MM.1S (cell line): ENCODE data around the gene OTP.

Experiments used
- DNase-seq: peaks from one replicate; pipeline ENCODE4 v3.0.0-alpha.2; 2015
- H2AFZ ChIP-seq: fragments of 300-600 bp; sonication (generic); 2 replicates; pipeline ENCODE4 v1.6.0; 2016; ENCODE audit warnings: antibody characterized with exemption, low read length
- H3F3A ChIP-seq: fragments of 300-600 bp; sonication (generic); 2 replicates; pipeline ENCODE4 v1.6.1; 2016; ENCODE audit warnings: mild to moderate bottlenecking, antibody characterized with exemption, low read length, moderate library complexity, mixed read lengths; ENCODE audit not compliant: insufficient read depth
- H3K27ac ChIP-seq: fragments of 300-600 bp; sonication (generic); 2 replicates; pipeline ENCODE4 v1.5.1; 2016; ENCODE audit warnings: mild to moderate bottlenecking, low read length
- H3K27me3 ChIP-seq: fragments of 300-600 bp; sonication (generic); replicated peaks from 2 replicates; pipeline ENCODE4 v1.6.0; 2016; ENCODE audit warnings: low read length; ENCODE audit not compliant: insufficient read depth
- H3K36me3 ChIP-seq: fragments of 300-600 bp; sonication (generic); replicated peaks from 2 replicates; pipeline ENCODE4 v1.6.1; 2016; ENCODE audit warnings: mild to moderate bottlenecking, low read length, mixed read lengths; ENCODE audit not compliant: insufficient read depth
- H3K4me1 ChIP-seq: fragments of 300-600 bp; sonication (generic); 2 replicates; pipeline ENCODE4 v1.6.1; 2016; ENCODE audit warnings: low read length, mixed read lengths
- H3K4me2 ChIP-seq: fragments of 300-600 bp; sonication (generic); 2 replicates; pipeline ENCODE4 v1.6.0; 2016; ENCODE audit warnings: low read depth, low read length
- H3K4me3 ChIP-seq: fragments of 300-600 bp; sonication (generic); 2 replicates; pipeline ENCODE4 v1.5.1; 2016; ENCODE audit warnings: low read length, mixed read lengths
- H3K79me2 ChIP-seq: fragments of 300-600 bp; sonication (generic); 2 replicates; pipeline ENCODE4 v1.6.1; 2016; ENCODE audit warnings: mixed run types, low read length, mixed read lengths
- H3K9ac ChIP-seq: fragments of 300-600 bp; sonication (generic); 2 replicates; pipeline ENCODE4 v1.6.1; 2016; ENCODE audit warnings: low read length, mixed read lengths
- H3K9me2 ChIP-seq: fragments of 300-600 bp; sonication (generic); replicated peaks from 2 replicates; pipeline ENCODE4 v1.6.1; 2016; ENCODE audit warnings: mild to moderate bottlenecking, low read length, mixed read lengths; ENCODE audit not compliant: insufficient read depth
- H3K9me3 ChIP-seq: fragments of 300-600 bp; sonication (generic); replicated peaks from 2 replicates; pipeline ENCODE4 v1.6.1; 2016; ENCODE audit warnings: mild to moderate bottlenecking, low read length, mixed read lengths; ENCODE audit not compliant: insufficient read depth
- H4K20me1 ChIP-seq: fragments of 300-600 bp; sonication (generic); 2 replicates; pipeline ENCODE4 v1.6.1; 2016; ENCODE audit warnings: mild to moderate bottlenecking, low read length, moderate library complexity, mixed read lengths; ENCODE audit not compliant: insufficient read depth
- EZH2 ChIP-seq: fragments of 300-600 bp; sonication (generic); optimal IDR thresholded peaks from 2 replicates; pipeline ENCODE3; 2017; ENCODE audit warnings: low read depth, mild to moderate bottlenecking, antibody characterized with exemption, low read length, mixed read lengths
- EZH2phosphoT487 ChIP-seq: fragments of 300-600 bp; sonication (generic); IDR thresholded peaks from 2 replicates; pipeline ENCODE4 v1.6.1; 2018; ENCODE audit warnings: antibody characterized with exemption, low read length
- TF ChIP-seq, protein P1 (sequence below): fragments of 300-600 bp; sonication (generic); IDR thresholded peaks from 2 replicates; pipeline ENCODE4 v1.5.1; 2016; ENCODE audit warnings: antibody characterized with exemption, low read length, mixed read lengths

The OTP gene

DNA sequence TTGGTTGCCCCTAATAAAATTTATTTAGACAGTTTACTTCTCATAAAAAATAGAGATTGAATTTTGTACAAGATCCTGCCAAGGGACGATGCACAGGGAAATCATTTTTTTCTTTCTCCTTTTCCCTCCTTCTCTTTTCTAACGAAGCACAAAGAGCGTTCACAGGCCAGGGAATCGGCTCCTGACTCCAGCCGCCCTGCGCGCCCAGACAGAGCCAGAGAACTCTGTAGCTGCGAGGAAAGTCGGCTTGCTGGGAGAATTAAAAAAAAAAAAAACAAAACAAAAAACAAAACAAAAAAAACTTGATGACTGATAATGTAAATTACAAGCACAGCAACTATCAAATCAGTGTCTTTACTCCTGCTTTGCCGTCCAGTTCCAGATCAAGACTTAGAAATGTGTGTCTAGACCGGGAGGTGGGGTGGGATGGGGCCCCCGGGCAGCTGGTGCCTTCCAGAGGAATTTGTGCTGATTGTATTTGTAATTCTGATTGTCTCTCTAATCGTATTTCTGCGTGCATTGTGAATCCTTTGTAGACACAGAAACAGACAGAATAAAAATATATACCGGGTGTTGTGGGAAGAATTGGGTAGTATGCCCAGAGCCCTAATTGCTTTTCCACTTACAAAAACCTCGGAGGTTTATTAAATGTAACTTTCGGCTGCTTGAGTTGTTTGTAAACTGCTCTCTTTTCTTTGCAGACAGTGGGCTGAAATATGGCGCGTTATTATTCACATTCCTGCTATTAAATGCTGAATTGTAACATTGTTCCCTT, 3.6 kb upstream of the OTP start:
- Histone ChIP-seq H3K4me1 (no peaks in the 10 kb centered on the region), H3K9me2 (no peaks in the 10 kb centered on the region), H3K36me3 (no peaks in the 10 kb centered on the region), H4K20me1 (no peaks in the 10 kb centered on the region), H3K27me3 (peaks cover 48% of the 10 kb centered on the region), H3K4me2 (no peak overlapping the region), H3K9ac (no peak overlapping the region), H3K27ac (no peak overlapping the region), H3F3A (no peaks in the 10 kb centered on the region), H3K9me3 (no peaks in the 10 kb centered on the region), H2AFZ (no peak overlapping the region), H3K4me3 (no peak overlapping the region), H3K79me2 (no peaks in the 10 kb centered on the region)
- no peak for TF ChIP-seq EZH2phosphoT487
- TF ChIP-seq EZH2, result no peak
- TF ChIP-seq, protein P1, sequence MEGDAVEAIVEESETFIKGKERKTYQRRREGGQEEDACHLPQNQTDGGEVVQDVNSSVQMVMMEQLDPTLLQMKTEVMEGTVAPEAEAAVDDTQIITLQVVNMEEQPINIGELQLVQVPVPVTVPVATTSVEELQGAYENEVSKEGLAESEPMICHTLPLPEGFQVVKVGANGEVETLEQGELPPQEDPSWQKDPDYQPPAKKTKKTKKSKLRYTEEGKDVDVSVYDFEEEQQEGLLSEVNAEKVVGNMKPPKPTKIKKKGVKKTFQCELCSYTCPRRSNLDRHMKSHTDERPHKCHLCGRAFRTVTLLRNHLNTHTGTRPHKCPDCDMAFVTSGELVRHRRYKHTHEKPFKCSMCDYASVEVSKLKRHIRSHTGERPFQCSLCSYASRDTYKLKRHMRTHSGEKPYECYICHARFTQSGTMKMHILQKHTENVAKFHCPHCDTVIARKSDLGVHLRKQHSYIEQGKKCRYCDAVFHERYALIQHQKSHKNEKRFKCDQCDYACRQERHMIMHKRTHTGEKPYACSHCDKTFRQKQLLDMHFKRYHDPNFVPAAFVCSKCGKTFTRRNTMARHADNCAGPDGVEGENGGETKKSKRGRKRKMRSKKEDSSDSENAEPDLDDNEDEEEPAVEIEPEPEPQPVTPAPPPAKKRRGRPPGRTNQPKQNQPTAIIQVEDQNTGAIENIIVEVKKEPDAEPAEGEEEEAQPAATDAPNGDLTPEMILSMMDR, result no peak
- no peak for DNase-seq

DNA sequence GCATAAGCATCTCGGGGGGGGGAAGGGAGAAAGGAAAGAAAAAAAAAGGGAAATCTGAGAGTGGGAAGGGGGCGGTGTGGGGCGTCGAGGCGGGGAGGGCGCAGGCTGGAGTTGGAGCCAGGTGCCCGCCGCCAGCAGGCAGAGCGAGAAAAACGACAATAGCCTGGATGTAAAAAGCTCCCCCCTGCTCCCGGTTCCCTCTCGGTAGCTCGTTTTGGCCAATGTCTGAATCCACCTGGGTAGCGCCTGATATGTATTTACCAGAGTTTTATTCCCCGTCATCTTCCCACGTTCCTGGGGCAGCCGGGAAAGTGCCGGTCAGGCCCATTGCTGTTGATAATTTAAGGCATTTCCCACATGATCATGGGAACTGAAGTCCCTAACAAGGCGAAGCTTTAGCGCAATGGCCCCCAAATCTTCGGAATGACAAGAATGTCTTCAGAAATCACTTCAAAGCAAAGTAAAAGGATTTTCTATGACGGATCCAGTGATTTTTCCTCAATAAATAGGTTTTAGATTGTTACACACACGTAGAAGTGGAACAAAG, 3.0 kb upstream of the OTP start:
- Histone ChIP-seq H4K20me1 (no peaks in the 10 kb centered on the region), H3K9me2 (no peaks in the 10 kb centered on the region), H2AFZ (no peak overlapping the region)

DNA sequence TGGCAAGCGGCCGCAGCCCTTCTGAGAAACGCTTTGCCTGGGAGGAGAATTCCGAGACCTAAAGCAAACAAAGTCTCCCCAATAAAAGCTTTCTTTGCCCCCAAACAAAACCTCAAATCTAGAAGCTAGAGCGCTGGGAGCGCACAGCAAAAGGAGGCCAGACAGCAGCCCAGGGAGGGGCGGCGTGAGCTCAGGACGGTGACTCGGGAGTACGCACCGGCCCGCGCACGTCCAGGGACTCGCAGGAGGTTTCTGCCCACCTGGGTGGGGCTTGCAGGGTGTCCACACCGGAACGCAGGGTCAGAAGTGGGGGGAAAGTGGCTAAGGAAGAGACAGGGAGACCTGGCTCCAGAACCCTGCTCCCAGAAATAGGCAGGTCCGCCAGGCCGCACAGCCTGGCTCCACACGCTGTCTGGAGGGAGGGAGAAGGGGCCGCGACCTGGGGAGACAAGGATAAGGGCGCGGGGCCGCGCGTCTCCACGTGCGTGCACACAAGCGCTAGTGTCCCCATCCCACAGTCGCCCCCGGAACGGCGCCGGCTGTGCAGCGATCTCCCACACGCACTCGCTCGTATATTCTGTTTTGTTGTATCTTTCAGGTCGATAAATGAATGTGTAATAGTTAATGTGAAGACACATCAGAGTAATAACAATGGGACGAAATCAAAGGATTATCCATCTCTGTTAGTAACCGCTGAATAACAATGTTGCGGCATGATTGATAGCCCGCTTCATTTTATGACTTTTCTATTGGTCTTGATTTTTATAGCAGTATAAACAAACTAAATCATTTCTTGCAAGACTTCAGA, 2.3 kb upstream of the OTP start:
- no peak overlapping the region for H2AFZ ChIP-seq
- TF ChIP-seq, protein P1, result no peak
- TF ChIP-seq EZH2phosphoT487, result no peak
- TF ChIP-seq EZH2, result no peak
- no peak for DNase-seq
- no peaks in the 10 kb centered on the region for H3K9me2 ChIP-seq
- H3K27ac ChIP-seq, result no peak overlapping the region
- no peaks in the 10 kb centered on the region for H3K79me2 ChIP-seq
- H3K4me1 ChIP-seq, result no peaks in the 10 kb centered on the region
- no peaks in the 10 kb centered on the region for H3K36me3 ChIP-seq
- H4K20me1 ChIP-seq, result no peaks in the 10 kb centered on the region
- H3K9ac ChIP-seq, result no peak overlapping the region
- H3K4me3 ChIP-seq, result no peak overlapping the region
- no peaks in the 10 kb centered on the region for H3K9me3 ChIP-seq
- H3K27me3 ChIP-seq, result peaks cover 49% of the 10 kb centered on the region
- H3F3A ChIP-seq, result no peaks in the 10 kb centered on the region
- H3K4me2 ChIP-seq, result no peak overlapping the region

More for the DNA sequence above, 3.0 kb upstream of the OTP start:
- Histone ChIP-seq H3K9me3 (no peaks in the 10 kb centered on the region), H3K27me3 (peaks cover 49% of the 10 kb centered on the region), H3K36me3 (no peaks in the 10 kb centered on the region), H3K4me1 (no peaks in the 10 kb centered on the region), H3K4me2 (no peak overlapping the region), H3K27ac (no peak overlapping the region), H3K4me3 (no peak overlapping the region), H3K79me2 (no peaks in the 10 kb centered on the region), H3F3A (no peaks in the 10 kb centered on the region), H3K9ac (no peak overlapping the region)
- no peak for TF ChIP-seq EZH2
- TF ChIP-seq, protein P1, result no peak
- no peak for TF ChIP-seq EZH2phosphoT487
- no peak for DNase-seq
